Measurements from ENCODE around the gene RSU1. TPM values are rescaled to one million over a fixed set of nuclear protein-coding genes. Genes with fewer than 3 reads are reported as not detected.

Gene RSU1
- total RNA-seq (2022; extraction: Qiagen RNA extraction): 76.5 to 85.9 TPM (median 84.6 TPM) in 5 replicates

GRCh38 chr10:16817125-16818019 is at the start of gene RSU1:
Gene RSU1, minus strand, starts transcription at chr10:16817424. Its CDS starts 343 bp downstream, at chr10:16817081.

Measured in A549 treated with CORT108297 at 1 μM for 4 hours (cell line).